ENCODE results near the gene KCNE2.

DNA sequence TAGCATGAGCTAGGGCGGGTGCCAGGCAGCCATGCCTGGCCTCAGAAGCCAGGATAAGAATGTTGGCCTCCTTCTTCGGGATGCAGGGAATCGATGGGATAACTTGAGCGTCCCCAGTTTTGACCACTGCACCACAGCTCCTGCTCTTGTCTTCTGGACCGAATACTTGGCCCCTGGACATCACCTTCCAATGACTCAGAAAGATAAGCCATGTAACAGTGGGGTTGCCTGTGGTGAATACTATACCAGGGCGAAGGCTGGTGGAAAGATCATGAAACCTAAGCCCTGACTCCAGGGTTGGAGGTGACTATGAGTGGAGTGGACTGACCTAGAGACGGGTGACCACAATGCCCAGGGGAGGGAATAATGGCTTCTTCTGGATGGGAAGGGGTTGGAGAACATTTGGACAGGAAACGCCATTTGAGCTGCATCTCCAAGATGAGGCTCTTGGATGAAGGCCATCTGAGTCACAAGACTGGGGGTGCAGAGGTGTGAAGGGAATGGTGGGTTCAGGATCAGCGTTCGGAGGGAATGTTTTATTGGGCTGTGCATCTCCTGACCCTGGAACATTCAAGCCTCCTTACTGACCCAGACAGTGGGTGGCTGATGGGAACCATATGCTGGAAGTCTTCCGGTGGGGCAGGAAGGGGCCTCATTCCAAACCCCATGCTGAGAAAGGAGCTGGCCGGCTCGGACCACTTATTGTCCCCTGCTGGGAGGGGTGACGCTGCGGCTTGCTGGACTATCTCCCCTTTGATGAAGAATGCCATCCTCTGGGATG lies 18.5 kb upstream of the KCNE2 start:
- no peak for TF ChIP-seq EZH2 (IDR thresholded peaks at IDR 0.05; ENCODE audit: insufficient read depth, poor library complexity, severe bottlenecking)
- TF ChIP-seq EZH2phosphoT487 (IDR thresholded peaks at IDR 0.05; ENCODE audit: insufficient read depth, low read depth), result no peak
